ENCODE data around the gene PEG3. TPM values are rescaled to one million over a fixed set of nuclear protein-coding genes. Genes with fewer than 3 reads are reported as not detected.

Gene PEG3
- total RNA-seq: 100 to 1,000 TPM in 1 of 2 donors, 10 to 100 TPM in 1; 12.8 to 188 TPM
- 1 to 10 TPM; 2.2 to 2.5 TPM for polyA plus RNA-seq

- Histone ChIP-seq H3K27me3 (ENCODE audit: control insufficient read depth in 4 of 4, insufficient read depth in 4 of 4, low read length in 3 of 4) (no peaks in the 10 kb centered on the region), H3K9me3 (ENCODE audit: control insufficient read depth in 4 of 4, low read length in 3 of 4) (peaks cover 0 to 9% (median under 1%) of the 10 kb centered on the region in 4 donors), H3K9ac (ENCODE audit: low read depth in 1 of 2, low read length in 2 of 2) (peak within 1 kb of the TSS in 1 of 2 donors; percentile 33), H3K27ac (ENCODE audit: low read depth in 1 of 2, low read length in 2 of 2) (peak within 1 kb of the TSS; percentile 48 to 60), H3K36me3 (ENCODE audit: control insufficient read depth in 4 of 4, insufficient read depth in 3 of 4, low read depth in 1 of 4, low read length in 3 of 4) (no peaks in the 10 kb centered on the region), H3K4me3 (ENCODE audit: low read depth in 1 of 3, low read length in 3 of 3) (peak within 1 kb of the TSS; percentile 39 to 48 (median 45)), H3K4me1 (ENCODE audit: control insufficient read depth in 4 of 4, insufficient read depth in 4 of 4, low read length in 3 of 4) (peaks cover 0 to 15% (median 2%) of the 10 kb centered on the region in 4 donors)
- 52% methylated on average over 49 of the region's 49 CpGs for WGBS
- no peak for TF ChIP-seq FOXA1 (IDR thresholded peaks at IDR 0.05)
- TF ChIP-seq YY1 (IDR thresholded peaks at IDR 0.05): no peak
- no peak for TF ChIP-seq EGR1 (IDR thresholded peaks at IDR 0.05; ENCODE audit: low read depth in 2 of 2)
- TF ChIP-seq ZBTB33 (IDR thresholded peaks at IDR 0.05): no peak
- TF ChIP-seq GABPA (IDR thresholded peaks at IDR 0.05 in 1 of 2, conservative IDR thresholded peaks at IDR 0.05 in 1 of 2): no peak
- no peak for TF ChIP-seq REST (IDR thresholded peaks at IDR 0.05)
- no peak for TF ChIP-seq CTCF (IDR thresholded peaks at IDR 0.05; ENCODE audit: low read depth, low read length, missing input control)
- no peak for TF ChIP-seq TAF1 (conservative IDR thresholded peaks at IDR 0.05)
- no peak for TF ChIP-seq SP1 (IDR thresholded peaks at IDR 0.05)
- TF ChIP-seq FOXA2 (IDR thresholded peaks at IDR 0.05): no peak
- TF ChIP-seq RAD21 (IDR thresholded peaks at IDR 0.05): no peak
- TF ChIP-seq HNF4G (IDR thresholded peaks at IDR 0.05): no peak
- TF ChIP-seq HNF4A (conservative IDR thresholded peaks at IDR 0.05): no peak
- no peak for TF ChIP-seq JUND (IDR thresholded peaks at IDR 0.05)
- no peak for TF ChIP-seq RXRA (IDR thresholded peaks at IDR 0.05)
- no peak for TF ChIP-seq NR2F2 (IDR thresholded peaks at IDR 0.05)
- TF ChIP-seq ATF3 (IDR thresholded peaks at IDR 0.05): no peak
- peak; percentile 77 for DNase-seq (ENCODE audit: low spot score)
Observed at GRCh38 chr19:56840451-56841192, at the start of gene PEG3, which contains the start of gene ZIM2. TSS of gene PEG3 (minus strand) at chr19:56840726. CDS start at chr19:56824655, 16,071 bp downstream. TSS of gene ZIM2 (minus strand) at chr19:56840726. CDS start at chr19:56824277, 16,449 bp downstream.

Measured in liver (tissue), 9 donors.